Panc1 (cell line): Measurements from ENCODE around the gene AGXT2. TPM values are rescaled to one million over a fixed set of nuclear protein-coding genes. Genes with fewer than 3 reads are reported as not detected.
"Not testable (repeated sequence)": the region's sequence is repeated elsewhere in the genome, so short reads cannot be mapped to it uniquely, and the experiment has no call there.

Experiments
- ATAC-seq: fragments of 200-7000 bp; cut with Tn5 transposase; 2 replicates; pipeline ENCODE4 v1.9.1; 2020; ENCODE audit warnings: mild to moderate bottlenecking, moderate library complexity
- BruUV-seq: library from RNA; stranded (reverse); fragments of 400-500 nt; replicated peaks from 2 replicates; lab custom pipeline; 2021; lab: Mats Ljungman, UMichigan
- CTCF ChIA-PET: fragments of 300-600 bp; sonication (Branson Sonifier 250); formaldehyde crosslinking; loops from one replicate; lab custom pipeline; 2022; ENCODE audit warnings: antibody characterized with exemption; lab: Charles Lee
- POLR2A ChIA-PET: fragments of 300-600 bp; sonication (Branson Sonifier 250); formaldehyde crosslinking; loops from one replicate; lab custom pipeline; 2022; ENCODE audit warnings: antibody characterized with exemption; lab: Charles Lee
- DNase-seq: peaks from one replicate; pipeline ENCODE4 v3.0.0-alpha.2; 2010; ENCODE audit warnings: low read depth, low spot score
- H3K27ac ChIP-seq: 2 replicates; pipeline ENCODE4 v1.5.1; 2011; ENCODE audit warnings: mild to moderate bottlenecking, low read length, inconsistent platforms
- H3K27me3 ChIP-seq: fragments of 200-500 bp; sonication (Bioruptor generic); 2 replicates; pipeline ENCODE4 v1.6.0; 2014; ENCODE audit warnings: low read length, inconsistent platforms; ENCODE audit not compliant: control insufficient read depth, insufficient read depth
- H3K36me3 ChIP-seq: fragments of 200-500 bp; sonication (Bioruptor generic); 2 replicates; pipeline ENCODE4 v1.5.1; 2014; ENCODE audit warnings: inconsistent platforms, mild to moderate bottlenecking, low read length, moderate library complexity; ENCODE audit not compliant: control insufficient read depth, insufficient read depth
- H3K4me1 ChIP-seq: 2 replicates; pipeline ENCODE4 v1.5.1; 2011; ENCODE audit warnings: inconsistent platforms, mild to moderate bottlenecking, low read length, moderate library complexity; ENCODE audit not compliant: control insufficient read depth, insufficient read depth
- H3K4me3 ChIP-seq, 2 experiments: 2 replicates each; pipeline ENCODE4 v1.5.1; 2011 to 2012; ENCODE audit warnings: low read depth in 2 of 2, low read length in 2 of 2, mild to moderate bottlenecking in 2 of 2, inconsistent platforms in 1 of 2, moderate library complexity in 1 of 2
- H3K9me3 ChIP-seq: fragments of 200-500 bp; sonication (Bioruptor generic); 2 replicates; pipeline ENCODE4 v1.5.1; 2014; ENCODE audit warnings: low read depth, mild to moderate bottlenecking, inconsistent platforms, low read length, moderate library complexity; ENCODE audit not compliant: control insufficient read depth, insufficient read depth
- POLR2AphosphoS5 ChIP-seq: IDR thresholded peaks from 2 replicates; pipeline ENCODE4 v1.6.1; 2012; ENCODE audit warnings: mild to moderate bottlenecking, low read depth, low read length, moderate library complexity
- SIN3A ChIP-seq: IDR thresholded peaks from 2 replicates; pipeline ENCODE4 v1.6.1; 2012; ENCODE audit warnings: low read depth, mild to moderate bottlenecking, low read length, moderate library complexity, borderline replicate concordance; ENCODE audit not compliant: insufficient read depth
- TCF7L2 ChIP-seq: IDR thresholded peaks from 2 replicates; pipeline ENCODE4 v1.6.1; 2011; ENCODE audit warnings: mild to moderate bottlenecking, low read depth, low read length, inconsistent platforms
- in situ Hi-C: cut with HindIII; loops from 2 replicates; pipeline ENCODE4 v1.10.0; 2016; ENCODE audit warnings: low sequenced_read_pairs, low pct_unique_long_range_greater_than_20kb
- intact Hi-C: fragments of 100-400 bp; cut with micrococcal nuclease; formaldehyde crosslinking; loops from one replicate; pipeline ENCODE4 v1.10.0; 2022; ENCODE audit not compliant: unreplicated experiment
- total RNA-seq: library from RNA; stranded (reverse); gene quantifications from one replicate; pipeline ENCODE4 v1.2.1, GENCODE V29; 2021; ENCODE audit not compliant: unreplicated experiment
- TF ChIP-seq, protein P1 (sequence below): fragments of 450-650 bp; IDR thresholded peaks from 2 replicates; pipeline ENCODE4 v1.5.1; 2017; ENCODE audit warnings: mild to moderate bottlenecking
- TF ChIP-seq, protein P2 (sequence below), 2 experiments: IDR thresholded peaks; 2 replicates each; pipeline ENCODE4 v1.6.1; 2011 to 2012; ENCODE audit warnings: low read depth in 2 of 2, control low read depth in 1 of 2, low read length in 1 of 2, mild to moderate bottlenecking in 1 of 2, moderate library complexity in 1 of 2; ENCODE audit not compliant: insufficient read depth in 1 of 2

AGXT2 gene
- total RNA-seq, 1 experiment from 2014 or later = not detected

DNA sequence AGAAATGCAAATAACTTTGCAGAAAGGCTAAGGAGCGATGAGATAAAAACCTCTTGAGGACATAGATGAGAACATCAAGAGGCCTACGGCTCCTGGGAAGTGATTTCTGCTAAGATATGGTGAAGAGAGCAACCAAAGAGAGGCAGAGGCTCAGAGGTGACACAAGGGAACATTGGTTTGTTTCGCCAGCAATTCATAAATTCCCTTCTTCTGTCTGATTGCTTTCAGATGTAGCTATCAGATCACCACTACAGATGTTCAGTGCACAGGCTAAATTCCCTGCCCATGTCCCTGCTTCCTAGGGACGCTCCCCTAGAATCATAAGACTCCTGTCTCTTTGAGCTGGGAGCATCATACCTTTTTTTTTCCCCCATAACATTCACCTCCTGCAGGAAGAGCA, 11.2 kb downstream of the AGXT2 start:
- H3K4me1 ChIP-seq = no peaks in the 10 kb centered on the region
- in situ Hi-C loops (no loop called here), intact Hi-C loops (no loop called here)
- no peaks in the 10 kb centered on the region for H3K36me3 ChIP-seq
- no peaks in the 10 kb centered on the region for H3K9me3 ChIP-seq
- DNase-seq (no peak), ATAC-seq (no peak)
- ChIA-PET CTCF (no interaction called here), POLR2A (no interaction called here)
- H3K4me3 ChIP-seq = no peak overlapping the region
- H3K27ac ChIP-seq = no peak overlapping the region
- H3K27me3 ChIP-seq = peaks cover 11% of the 10 kb centered on the region
- TF ChIP-seq, protein P1, sequence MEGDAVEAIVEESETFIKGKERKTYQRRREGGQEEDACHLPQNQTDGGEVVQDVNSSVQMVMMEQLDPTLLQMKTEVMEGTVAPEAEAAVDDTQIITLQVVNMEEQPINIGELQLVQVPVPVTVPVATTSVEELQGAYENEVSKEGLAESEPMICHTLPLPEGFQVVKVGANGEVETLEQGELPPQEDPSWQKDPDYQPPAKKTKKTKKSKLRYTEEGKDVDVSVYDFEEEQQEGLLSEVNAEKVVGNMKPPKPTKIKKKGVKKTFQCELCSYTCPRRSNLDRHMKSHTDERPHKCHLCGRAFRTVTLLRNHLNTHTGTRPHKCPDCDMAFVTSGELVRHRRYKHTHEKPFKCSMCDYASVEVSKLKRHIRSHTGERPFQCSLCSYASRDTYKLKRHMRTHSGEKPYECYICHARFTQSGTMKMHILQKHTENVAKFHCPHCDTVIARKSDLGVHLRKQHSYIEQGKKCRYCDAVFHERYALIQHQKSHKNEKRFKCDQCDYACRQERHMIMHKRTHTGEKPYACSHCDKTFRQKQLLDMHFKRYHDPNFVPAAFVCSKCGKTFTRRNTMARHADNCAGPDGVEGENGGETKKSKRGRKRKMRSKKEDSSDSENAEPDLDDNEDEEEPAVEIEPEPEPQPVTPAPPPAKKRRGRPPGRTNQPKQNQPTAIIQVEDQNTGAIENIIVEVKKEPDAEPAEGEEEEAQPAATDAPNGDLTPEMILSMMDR = no peak
- TF ChIP-seq TCF7L2 (no peak), SIN3A (no peak), POLR2AphosphoS5 (no peak)
- TF ChIP-seq, protein P2, sequence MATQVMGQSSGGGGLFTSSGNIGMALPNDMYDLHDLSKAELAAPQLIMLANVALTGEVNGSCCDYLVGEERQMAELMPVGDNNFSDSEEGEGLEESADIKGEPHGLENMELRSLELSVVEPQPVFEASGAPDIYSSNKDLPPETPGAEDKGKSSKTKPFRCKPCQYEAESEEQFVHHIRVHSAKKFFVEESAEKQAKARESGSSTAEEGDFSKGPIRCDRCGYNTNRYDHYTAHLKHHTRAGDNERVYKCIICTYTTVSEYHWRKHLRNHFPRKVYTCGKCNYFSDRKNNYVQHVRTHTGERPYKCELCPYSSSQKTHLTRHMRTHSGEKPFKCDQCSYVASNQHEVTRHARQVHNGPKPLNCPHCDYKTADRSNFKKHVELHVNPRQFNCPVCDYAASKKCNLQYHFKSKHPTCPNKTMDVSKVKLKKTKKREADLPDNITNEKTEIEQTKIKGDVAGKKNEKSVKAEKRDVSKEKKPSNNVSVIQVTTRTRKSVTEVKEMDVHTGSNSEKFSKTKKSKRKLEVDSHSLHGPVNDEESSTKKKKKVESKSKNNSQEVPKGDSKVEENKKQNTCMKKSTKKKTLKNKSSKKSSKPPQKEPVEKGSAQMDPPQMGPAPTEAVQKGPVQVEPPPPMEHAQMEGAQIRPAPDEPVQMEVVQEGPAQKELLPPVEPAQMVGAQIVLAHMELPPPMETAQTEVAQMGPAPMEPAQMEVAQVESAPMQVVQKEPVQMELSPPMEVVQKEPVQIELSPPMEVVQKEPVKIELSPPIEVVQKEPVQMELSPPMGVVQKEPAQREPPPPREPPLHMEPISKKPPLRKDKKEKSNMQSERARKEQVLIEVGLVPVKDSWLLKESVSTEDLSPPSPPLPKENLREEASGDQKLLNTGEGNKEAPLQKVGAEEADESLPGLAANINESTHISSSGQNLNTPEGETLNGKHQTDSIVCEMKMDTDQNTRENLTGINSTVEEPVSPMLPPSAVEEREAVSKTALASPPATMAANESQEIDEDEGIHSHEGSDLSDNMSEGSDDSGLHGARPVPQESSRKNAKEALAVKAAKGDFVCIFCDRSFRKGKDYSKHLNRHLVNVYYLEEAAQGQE (IDR thresholded peaks at IDR 0.05; ENCODE audit: insufficient read depth in 1 of 2, low read depth in 2 of 2, low read length in 1 of 2) = no peak
- no TSS peak for BruUV-seq

DNA sequence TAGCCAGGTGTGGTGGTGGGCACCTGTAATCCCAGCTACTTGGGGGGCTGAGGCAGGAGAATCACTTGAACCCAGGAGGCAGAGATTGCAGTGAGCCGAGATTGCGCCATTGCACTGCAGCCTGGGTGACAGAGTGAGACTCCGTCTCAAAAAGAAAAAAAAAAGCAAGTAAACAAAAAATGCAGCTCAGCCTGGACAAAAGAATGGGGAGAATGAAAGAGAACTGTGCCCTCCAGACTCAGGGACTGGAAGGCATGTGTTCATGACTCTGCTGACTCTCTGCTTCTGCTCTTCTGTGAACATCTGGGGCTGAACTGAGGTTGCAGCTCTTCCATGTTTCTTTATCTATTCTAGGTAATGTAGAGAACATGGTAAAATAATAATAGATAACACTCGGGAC, 11.8 kb downstream of the AGXT2 start:
- H3K36me3 ChIP-seq, DNase-seq, ATAC-seq, in situ Hi-C loops, H3K4me1 ChIP-seq, H3K9me3 ChIP-seq, H3K27ac ChIP-seq, H3K4me3 ChIP-seq, BruUV-seq, intact Hi-C loops, POLR2A ChIA-PET, CTCF ChIA-PET: not testable (repeated sequence)
- H3K27me3 ChIP-seq = peaks cover 11% of the 10 kb centered on the region

DNA sequence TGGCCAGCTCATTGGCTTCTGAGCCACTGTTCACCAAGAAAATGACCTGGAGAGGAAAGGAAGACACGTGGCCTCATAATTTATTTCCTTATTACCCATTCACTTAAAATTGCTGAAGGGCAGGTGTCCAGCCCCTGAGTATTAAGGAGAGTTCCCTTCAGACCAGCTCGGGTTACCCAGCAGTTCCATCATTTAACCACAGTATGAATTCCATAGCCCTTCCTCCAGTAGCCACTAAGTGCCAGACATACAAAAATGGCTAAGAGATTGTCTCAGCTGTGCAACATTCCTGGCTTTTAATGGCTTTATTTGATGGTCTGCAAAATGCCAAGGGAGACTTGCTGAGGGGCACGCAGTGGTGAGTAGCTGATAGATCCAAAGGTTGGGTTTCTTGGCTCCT, 12.5 kb downstream of the AGXT2 start:
- H3K4me3 ChIP-seq = no peak overlapping the region
- no peaks in the 10 kb centered on the region for H3K36me3 ChIP-seq
- intact Hi-C loops (no loop called here), in situ Hi-C loops (no loop called here)
- H3K27ac ChIP-seq = no peak overlapping the region
- TF ChIP-seq TCF7L2 (no peak), SIN3A (no peak), POLR2AphosphoS5 (no peak)
- TF ChIP-seq, protein P2 (IDR thresholded peaks at IDR 0.05; ENCODE audit: insufficient read depth in 1 of 2, low read depth in 2 of 2, low read length in 1 of 2) = no peak
- TF ChIP-seq, protein P1 = no peak
- DNase-seq = no peak
- H3K27me3 ChIP-seq = peaks cover 11% of the 10 kb centered on the region
- H3K9me3 ChIP-seq = no peaks in the 10 kb centered on the region
- CTCF ChIA-PET = no interaction called here
- ATAC-seq = no peak
- no peaks in the 10 kb centered on the region for H3K4me1 ChIP-seq
- BruUV-seq = no TSS peak
- POLR2A ChIA-PET = no interaction called here
